ENCODE data around the gene ITGA3.

- TF ChIP-seq CTCF (IDR thresholded peaks at IDR 0.05; ENCODE audit: poor library complexity) (no peak), EZH2 (IDR thresholded peaks at IDR 0.05; ENCODE audit: borderline replicate concordance) (no peak), EZH2phosphoT487 (IDR thresholded peaks at IDR 0.05; ENCODE audit: low read depth, severe bottlenecking, unreplicated experiment) (no peak)
Measured at GRCh38 chr17:50127697-50128361, 71.9 kb downstream of the ITGA3 start.

All from hepatocyte (in vitro differentiated cells).